Neutrophil (primary cell): Measurements from ENCODE around the gene PCNX1.

ENCODE experiments used
- H3K27ac ChIP-seq: fragments of 200-600 bp; sonication (generic); 2 replicates; pipeline ENCODE4 v1.5.1; 2016; ENCODE audit warnings: mild to moderate bottlenecking, moderate library complexity
- H3K27me3 ChIP-seq: fragments of 200-600 bp; sonication (generic); 2 replicates; pipeline ENCODE4 v1.6.0; 2016; ENCODE audit warnings: mild to moderate bottlenecking
- H3K36me3 ChIP-seq: fragments of 200-600 bp; sonication (generic); 2 replicates; pipeline ENCODE4 v1.5.1; 2017
- H3K4me1 ChIP-seq, 2 experiments: fragments of 200-600 bp in 1 of 2; sonication (generic) in 1 of 2; 1 replicate in 1 of 2; 2 replicates in 1 of 2; pipeline versions ENCODE4 v1.5.1 to v1.6.1; 2013 to 2016; ENCODE audit warnings: low read depth in 1 of 2, low read length in 1 of 2, mild to moderate bottlenecking in 1 of 2, moderate library complexity in 1 of 2; ENCODE audit not compliant: control insufficient read depth in 1 of 2, insufficient read depth in 1 of 2
- H3K4me3 ChIP-seq, 2 experiments: fragments of 200-600 bp in 1 of 2; sonication (generic) in 1 of 2; 1 replicate in 1 of 2; 2 replicates in 1 of 2; pipeline ENCODE4 v1.5.1; 2013 to 2016; ENCODE audit warnings: low read depth in 1 of 2, low read length in 1 of 2, mild to moderate bottlenecking in 1 of 2, moderate library complexity in 1 of 2
- H3K9me3 ChIP-seq: fragments of 200-600 bp; sonication (generic); 2 replicates; pipeline ENCODE4 v1.5.1; 2016
- CTCF ChIP-seq: fragments of 200-600 bp; sonication (generic); IDR thresholded peaks from 2 replicates; pipeline ENCODE4 v1.5.1; 2016; ENCODE audit warnings: antibody characterized with exemption

PCNX1 gene

GRCh38 chr14:70947739-70948138 is 40.5 kb downstream of the PCNX1 start:
- H3K9me3 ChIP-seq, result no peaks in the 10 kb centered on the region
- H3K4me1 ChIP-seq, result no peaks in the 10 kb centered on the region
- H3K4me3 ChIP-seq, result no peak overlapping the region

GRCh38 chr14:70952485-70952884 is 45.2 kb downstream of the PCNX1 start:
- no peak for TF ChIP-seq CTCF
- Histone ChIP-seq H3K4me3 (no peak overlapping the region), H3K4me1 (no peaks in the 10 kb centered on the region), H3K27ac (no peak overlapping the region), H3K27me3 (no peaks in the 10 kb centered on the region), H3K9me3 (no peaks in the 10 kb centered on the region), H3K36me3 (peaks cover 63% of the 10 kb centered on the region)

More at GRCh38 chr14:70947739-70948138, 40.5 kb downstream of the PCNX1 start:
- Histone ChIP-seq H3K27me3 (no peaks in the 10 kb centered on the region), H3K36me3 (peaks cover 59% of the 10 kb centered on the region), H3K27ac (no peak overlapping the region)
- TF ChIP-seq CTCF, result no peak

- Histone ChIP-seq H3K4me1 (no peaks in the 10 kb centered on the region), H3K27ac (no peak overlapping the region), H3K36me3 (peaks cover 52% of the 10 kb centered on the region), H3K9me3 (no peaks in the 10 kb centered on the region), H3K4me3 (no peak overlapping the region), H3K27me3 (no peaks in the 10 kb centered on the region)
- TF ChIP-seq CTCF, result no peak
These were observed 46.8 kb downstream of the PCNX1 start for GRCh38 chr14:70954068-70954467.

GRCh38 chr14:70955543-70956480 is 48.6 kb downstream of the PCNX1 start:
- Histone ChIP-seq H3K36me3 (peaks cover 37% of the 10 kb centered on the region), H3K4me1 (no peaks in the 10 kb centered on the region), H3K27me3 (no peaks in the 10 kb centered on the region), H3K4me3 (no peak overlapping the region), H3K9me3 (no peaks in the 10 kb centered on the region), H3K27ac (no peak overlapping the region)
- no peak for TF ChIP-seq CTCF

- Histone ChIP-seq H3K36me3 (peaks cover 37% of the 10 kb centered on the region), H3K27ac (no peak overlapping the region), H3K27me3 (no peaks in the 10 kb centered on the region), H3K9me3 (no peaks in the 10 kb centered on the region), H3K4me1 (no peaks in the 10 kb centered on the region), H3K4me3 (no peak overlapping the region)
- TF ChIP-seq CTCF, result no peak
These were observed 49.3 kb downstream of the PCNX1 start for GRCh38 chr14:70956511-70956910.
